ENCODE results near the gene UQCRH.

Gene UQCRH

GRCh38 chr1:46303038-46303871 lies at the start of gene UQCRH, which contains the start of gene LRRC41:
Gene UQCRH, plus strand, starts transcription at chr1:46303698. Its CDS starts 69 bp downstream, at chr1:46303767.
Gene LRRC41, minus strand, starts transcription at chr1:46303616. Its CDS starts 294 bp downstream, at chr1:46303322.
- TF ChIP-seq ZFX (IDR thresholded peaks at IDR 0.05; ENCODE audit: borderline replicate concordance) (no peak), CTCF (IDR thresholded peaks at IDR 0.05) (no peak)
- peak within 1 kb of the TSS; percentile 94 for H3K27ac ChIP-seq

- TF ChIP-seq ZFX (IDR thresholded peaks at IDR 0.05; ENCODE audit: borderline replicate concordance) (no peak), CTCF (IDR thresholded peaks at IDR 0.05) (no peak)
- no peak overlapping the region for H3K27ac ChIP-seq
Observed at GRCh38 chr1:46254668-46255067, 48.8 kb upstream of the UQCRH start.

- no peak overlapping the region for H3K27ac ChIP-seq
- TF ChIP-seq CTCF (IDR thresholded peaks at IDR 0.05) (no peak), ZFX (IDR thresholded peaks at IDR 0.05; ENCODE audit: borderline replicate concordance) (no peak)
Observed at GRCh38 chr1:46256523-46256922, 47.0 kb upstream of the UQCRH start.

GRCh38 chr1:46262508-46262907 lies 41.0 kb upstream of the UQCRH start:
- H3K27ac ChIP-seq = no peak overlapping the region
- TF ChIP-seq CTCF (IDR thresholded peaks at IDR 0.05) = no peak
- no peak for TF ChIP-seq ZFX (IDR thresholded peaks at IDR 0.05; ENCODE audit: borderline replicate concordance)

GRCh38 chr1:46263146-46263545 lies 40.4 kb upstream of the UQCRH start:
- TF ChIP-seq ZFX (IDR thresholded peaks at IDR 0.05; ENCODE audit: borderline replicate concordance) (no peak), CTCF (IDR thresholded peaks at IDR 0.05) (no peak)
- no peak overlapping the region for H3K27ac ChIP-seq

GRCh38 chr1:46268578-46268977 lies 34.9 kb upstream of the UQCRH start:
- TF ChIP-seq CTCF (IDR thresholded peaks at IDR 0.05) (no peak), ZFX (IDR thresholded peaks at IDR 0.05; ENCODE audit: borderline replicate concordance) (no peak)
- no peak overlapping the region for H3K27ac ChIP-seq

Measured in 22Rv1 (cell line).